PC-9 (cell line): ENCODE results near the gene RADIL.

Source experiments
- EZH2 ChIP-seq: fragments of 200-600 bp; sonication (generic); IDR thresholded peaks from 2 replicates; pipeline ENCODE4 v1.8.0; 2017; ENCODE audit warnings: antibody characterized with exemption, low read depth
- TF ChIP-seq, protein P1 (sequence below): fragments of 200-600 bp; sonication (generic); conservative IDR thresholded peaks from 2 replicates; pipeline ENCODE4 v1.6.1; 2017; ENCODE audit warnings: mixed run types, antibody characterized with exemption, mild to moderate bottlenecking, moderate library complexity

DNA sequence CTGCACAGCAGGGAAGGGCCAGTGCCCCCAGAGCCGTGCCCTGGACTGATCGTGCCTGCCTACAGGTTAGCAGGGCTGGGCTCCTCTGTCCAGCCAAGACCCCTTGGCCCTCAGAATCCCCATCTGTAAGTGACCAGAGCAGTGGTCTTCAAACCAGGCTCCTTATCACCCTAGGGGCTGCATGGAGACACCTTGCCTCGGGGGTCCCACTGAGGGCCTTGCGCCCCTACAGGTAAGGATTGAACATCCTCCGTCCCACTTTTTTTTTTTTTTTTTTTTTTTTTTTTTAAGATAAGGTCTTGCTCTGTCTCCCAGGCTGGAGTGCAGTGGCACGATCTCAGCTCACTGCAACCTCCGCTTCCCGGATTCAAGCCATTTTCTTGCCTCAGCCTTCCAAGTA is 32.6 kb upstream of the RADIL start:
- TF ChIP-seq, protein P1, sequence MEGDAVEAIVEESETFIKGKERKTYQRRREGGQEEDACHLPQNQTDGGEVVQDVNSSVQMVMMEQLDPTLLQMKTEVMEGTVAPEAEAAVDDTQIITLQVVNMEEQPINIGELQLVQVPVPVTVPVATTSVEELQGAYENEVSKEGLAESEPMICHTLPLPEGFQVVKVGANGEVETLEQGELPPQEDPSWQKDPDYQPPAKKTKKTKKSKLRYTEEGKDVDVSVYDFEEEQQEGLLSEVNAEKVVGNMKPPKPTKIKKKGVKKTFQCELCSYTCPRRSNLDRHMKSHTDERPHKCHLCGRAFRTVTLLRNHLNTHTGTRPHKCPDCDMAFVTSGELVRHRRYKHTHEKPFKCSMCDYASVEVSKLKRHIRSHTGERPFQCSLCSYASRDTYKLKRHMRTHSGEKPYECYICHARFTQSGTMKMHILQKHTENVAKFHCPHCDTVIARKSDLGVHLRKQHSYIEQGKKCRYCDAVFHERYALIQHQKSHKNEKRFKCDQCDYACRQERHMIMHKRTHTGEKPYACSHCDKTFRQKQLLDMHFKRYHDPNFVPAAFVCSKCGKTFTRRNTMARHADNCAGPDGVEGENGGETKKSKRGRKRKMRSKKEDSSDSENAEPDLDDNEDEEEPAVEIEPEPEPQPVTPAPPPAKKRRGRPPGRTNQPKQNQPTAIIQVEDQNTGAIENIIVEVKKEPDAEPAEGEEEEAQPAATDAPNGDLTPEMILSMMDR, result no peak
- no peak for TF ChIP-seq EZH2
